Neural cell (in vitro differentiated cells): ENCODE data around the gene PPL. TPM values are rescaled to one million over a fixed set of nuclear protein-coding genes. Genes with fewer than 3 reads are reported as not detected.

Experiments
- H2AFZ ChIP-seq: fragments of 200-600, 300-800 bp; sonication (generic), shearing (Covaris generic); 2 replicates; pipeline ENCODE4 v1.6.0; 2014; ENCODE audit warnings: low read depth, mild to moderate bottlenecking, antibody characterized with exemption, low read length, moderate library complexity
- H3F3A ChIP-seq: fragments of 200-600 bp; shearing (Covaris generic); 2 replicates; pipeline ENCODE4 v1.6.1; 2016; ENCODE audit warnings: mild to moderate bottlenecking, moderate library complexity, mixed read lengths, antibody characterized with exemption, low read length; ENCODE audit not compliant: insufficient read depth, poor library complexity, severe bottlenecking
- H3K27ac ChIP-seq: fragments of 200-600, 300-800 bp; sonication (generic), shearing (Covaris generic); 2 replicates; pipeline ENCODE4 v1.5.1; 2014; ENCODE audit warnings: mild to moderate bottlenecking, low read length, moderate library complexity
- H3K27me3 ChIP-seq: fragments of 300-800, 200-600 bp; sonication (generic), shearing (Covaris generic); 2 replicates; pipeline ENCODE4 v1.6.0; 2014; ENCODE audit warnings: mild to moderate bottlenecking, low read depth, low read length, moderate library complexity; ENCODE audit not compliant: insufficient read depth
- H3K36me3 ChIP-seq: fragments of 300-800, 200-600 bp; sonication (generic), shearing (Covaris generic); 2 replicates; pipeline ENCODE4 v1.5.1; 2014; ENCODE audit warnings: mild to moderate bottlenecking, antibody characterized with exemption, low read length, moderate library complexity; ENCODE audit not compliant: insufficient read depth
- H3K4me2 ChIP-seq: fragments of 300-800, 200-600 bp; sonication (generic), shearing (Covaris generic); 2 replicates; pipeline ENCODE4 v1.6.0; 2014; ENCODE audit warnings: mild to moderate bottlenecking, low read length
- H3K4me3 ChIP-seq: fragments of 300-800, 200-600 bp; sonication (generic), shearing (Covaris generic); 2 replicates; pipeline ENCODE4 v1.5.1; 2014; ENCODE audit warnings: mild to moderate bottlenecking, low read length, moderate library complexity
- H3K79me2 ChIP-seq: fragments of 200-600 bp; shearing (Covaris generic); replicated peaks from 2 replicates; pipeline ENCODE4 v1.6.0; 2014; ENCODE audit warnings: mild to moderate bottlenecking, low read length, moderate library complexity; ENCODE audit not compliant: insufficient read depth
- H3K9ac ChIP-seq: fragments of 300-800, 200-600 bp; sonication (generic), shearing (Covaris generic); 2 replicates; pipeline ENCODE4 v1.6.1; 2016; ENCODE audit warnings: mild to moderate bottlenecking, low read length, mixed read lengths
- H3K9me2 ChIP-seq: fragments of 200-600 bp; shearing (Covaris generic); 2 replicates; pipeline ENCODE4 v1.6.1; 2016; ENCODE audit warnings: mild to moderate bottlenecking, low read length, mixed read lengths; ENCODE audit not compliant: insufficient read depth
- H3K9me3 ChIP-seq: fragments of 200-600, 300-800 bp; sonication (generic), shearing (Covaris generic); 2 replicates; pipeline ENCODE4 v1.6.1; 2016; ENCODE audit warnings: mild to moderate bottlenecking, mixed run types, low read length, moderate library complexity, mixed read lengths
- H4K20me1 ChIP-seq: fragments of 200-600 bp; shearing (Covaris generic); 2 replicates; pipeline ENCODE4 v1.6.1; 2016; ENCODE audit warnings: mild to moderate bottlenecking, mixed run types; ENCODE audit not compliant: insufficient read depth
- EZH2 ChIP-seq: fragments of 200-600, 300-800 bp; shearing (Covaris generic), sonication (generic); IDR thresholded peaks from 2 replicates; pipeline ENCODE4 v1.6.1; 2014; ENCODE audit warnings: antibody characterized with exemption, low read length, borderline replicate concordance, mild to moderate bottlenecking; ENCODE audit not compliant: insufficient read depth, poor library complexity, severe bottlenecking
- MXI1 ChIP-seq: fragments of 450-650 bp; conservative IDR thresholded peaks from 2 replicates; pipeline ENCODE4 v1.6.1; 2014; ENCODE audit warnings: antibody characterized with exemption, mild to moderate bottlenecking; ENCODE audit not compliant: poor library complexity, severe bottlenecking
- RAD21 ChIP-seq: fragments of 450-650 bp; conservative IDR thresholded peaks from 2 replicates; pipeline ENCODE4 v1.6.1; 2014; ENCODE audit warnings: antibody characterized with exemption, mild to moderate bottlenecking, moderate library complexity
- SMC3 ChIP-seq: fragments of 450-650 bp; conservative IDR thresholded peaks from 2 replicates; pipeline ENCODE4 v1.6.1; 2014; ENCODE audit warnings: antibody characterized with exemption, mild to moderate bottlenecking, moderate library complexity; ENCODE audit not compliant: poor library complexity
- TAF1 ChIP-seq: IDR thresholded peaks from 2 replicates; pipeline ENCODE4 v1.6.1; 2012; ENCODE audit warnings: low read depth
- polyA plus RNA-seq: library from polyadenylated mRNA; depleted of rRNA; stranded (reverse); fragments of >200 nt; gene quantifications from 2 replicates; pipeline ENCODE4 v1.2.3, GENCODE V29; 2014
- TF ChIP-seq, protein P1 (sequence below): fragments of 450-650 bp; IDR thresholded peaks from 2 replicates; pipeline ENCODE4 v1.5.1; 2014; ENCODE audit warnings: antibody characterized with exemption, mild to moderate bottlenecking, moderate library complexity; ENCODE audit not compliant: poor library complexity, severe bottlenecking
- TF ChIP-seq, protein P2 (sequence below): IDR thresholded peaks from 2 replicates; pipeline ENCODE4 v1.6.1; 2012; ENCODE audit warnings: borderline replicate concordance

PPL gene
- polyA plus RNA-seq, 1 donor from 2014 or later = 0.81 TPM

DNA sequence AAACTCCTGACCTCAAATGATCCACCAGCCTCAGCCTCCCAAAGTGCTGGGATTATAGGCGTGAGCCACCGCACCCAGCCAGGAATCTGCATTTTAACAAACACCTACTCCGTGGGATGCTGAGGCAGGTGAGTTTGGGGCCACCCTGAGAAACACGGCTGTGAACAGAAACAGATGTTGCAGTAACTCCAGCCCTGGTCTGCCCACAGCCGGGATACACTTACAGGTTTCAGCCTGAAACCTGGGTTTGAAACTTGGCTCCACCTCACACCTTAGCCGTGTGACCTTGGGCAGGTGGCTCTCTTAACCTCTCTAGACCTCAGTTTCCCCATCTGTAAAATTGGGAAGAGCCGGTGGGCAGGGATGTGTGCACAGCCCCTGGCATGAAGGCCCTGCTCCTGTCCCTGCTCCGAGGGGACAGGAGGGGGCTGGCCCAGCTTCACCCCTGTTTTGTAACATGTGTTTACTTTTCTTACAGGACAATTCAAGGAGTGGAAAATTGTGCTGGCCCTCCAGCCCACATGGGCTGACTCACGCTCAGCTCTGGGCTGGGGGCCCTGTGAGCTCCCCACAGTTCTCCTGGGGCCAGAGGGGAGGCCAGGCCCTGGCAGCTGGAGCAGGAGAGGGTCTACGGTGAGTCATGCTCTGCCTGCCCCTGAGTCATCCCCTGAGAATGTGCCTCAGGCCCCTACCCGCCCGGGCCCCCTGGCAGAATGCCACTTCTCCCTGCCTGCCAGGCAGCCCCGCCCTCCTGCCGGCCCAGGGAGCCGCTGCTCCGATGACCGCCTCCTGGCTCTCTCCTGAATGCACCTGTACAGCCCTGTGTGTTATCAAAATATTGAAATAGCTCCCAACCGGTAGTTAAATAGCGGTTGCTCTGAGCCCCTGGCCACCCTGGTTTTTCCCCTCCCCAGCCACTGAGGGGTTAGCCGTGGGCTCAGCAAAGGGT is 7.7 kb upstream of the PPL start:
- no peaks in the 10 kb centered on the region for H4K20me1 ChIP-seq
- no peak overlapping the region for H3K4me2 ChIP-seq
- H3K9ac ChIP-seq = no peak overlapping the region
- H3K4me3 ChIP-seq = no peak overlapping the region
- TF ChIP-seq MXI1 (no peak), RAD21 (no peak), SMC3 (no peak), EZH2 (no peak), TAF1 (no peak)
- TF ChIP-seq, protein P1, sequence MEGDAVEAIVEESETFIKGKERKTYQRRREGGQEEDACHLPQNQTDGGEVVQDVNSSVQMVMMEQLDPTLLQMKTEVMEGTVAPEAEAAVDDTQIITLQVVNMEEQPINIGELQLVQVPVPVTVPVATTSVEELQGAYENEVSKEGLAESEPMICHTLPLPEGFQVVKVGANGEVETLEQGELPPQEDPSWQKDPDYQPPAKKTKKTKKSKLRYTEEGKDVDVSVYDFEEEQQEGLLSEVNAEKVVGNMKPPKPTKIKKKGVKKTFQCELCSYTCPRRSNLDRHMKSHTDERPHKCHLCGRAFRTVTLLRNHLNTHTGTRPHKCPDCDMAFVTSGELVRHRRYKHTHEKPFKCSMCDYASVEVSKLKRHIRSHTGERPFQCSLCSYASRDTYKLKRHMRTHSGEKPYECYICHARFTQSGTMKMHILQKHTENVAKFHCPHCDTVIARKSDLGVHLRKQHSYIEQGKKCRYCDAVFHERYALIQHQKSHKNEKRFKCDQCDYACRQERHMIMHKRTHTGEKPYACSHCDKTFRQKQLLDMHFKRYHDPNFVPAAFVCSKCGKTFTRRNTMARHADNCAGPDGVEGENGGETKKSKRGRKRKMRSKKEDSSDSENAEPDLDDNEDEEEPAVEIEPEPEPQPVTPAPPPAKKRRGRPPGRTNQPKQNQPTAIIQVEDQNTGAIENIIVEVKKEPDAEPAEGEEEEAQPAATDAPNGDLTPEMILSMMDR = no peak
- TF ChIP-seq, protein P2, sequence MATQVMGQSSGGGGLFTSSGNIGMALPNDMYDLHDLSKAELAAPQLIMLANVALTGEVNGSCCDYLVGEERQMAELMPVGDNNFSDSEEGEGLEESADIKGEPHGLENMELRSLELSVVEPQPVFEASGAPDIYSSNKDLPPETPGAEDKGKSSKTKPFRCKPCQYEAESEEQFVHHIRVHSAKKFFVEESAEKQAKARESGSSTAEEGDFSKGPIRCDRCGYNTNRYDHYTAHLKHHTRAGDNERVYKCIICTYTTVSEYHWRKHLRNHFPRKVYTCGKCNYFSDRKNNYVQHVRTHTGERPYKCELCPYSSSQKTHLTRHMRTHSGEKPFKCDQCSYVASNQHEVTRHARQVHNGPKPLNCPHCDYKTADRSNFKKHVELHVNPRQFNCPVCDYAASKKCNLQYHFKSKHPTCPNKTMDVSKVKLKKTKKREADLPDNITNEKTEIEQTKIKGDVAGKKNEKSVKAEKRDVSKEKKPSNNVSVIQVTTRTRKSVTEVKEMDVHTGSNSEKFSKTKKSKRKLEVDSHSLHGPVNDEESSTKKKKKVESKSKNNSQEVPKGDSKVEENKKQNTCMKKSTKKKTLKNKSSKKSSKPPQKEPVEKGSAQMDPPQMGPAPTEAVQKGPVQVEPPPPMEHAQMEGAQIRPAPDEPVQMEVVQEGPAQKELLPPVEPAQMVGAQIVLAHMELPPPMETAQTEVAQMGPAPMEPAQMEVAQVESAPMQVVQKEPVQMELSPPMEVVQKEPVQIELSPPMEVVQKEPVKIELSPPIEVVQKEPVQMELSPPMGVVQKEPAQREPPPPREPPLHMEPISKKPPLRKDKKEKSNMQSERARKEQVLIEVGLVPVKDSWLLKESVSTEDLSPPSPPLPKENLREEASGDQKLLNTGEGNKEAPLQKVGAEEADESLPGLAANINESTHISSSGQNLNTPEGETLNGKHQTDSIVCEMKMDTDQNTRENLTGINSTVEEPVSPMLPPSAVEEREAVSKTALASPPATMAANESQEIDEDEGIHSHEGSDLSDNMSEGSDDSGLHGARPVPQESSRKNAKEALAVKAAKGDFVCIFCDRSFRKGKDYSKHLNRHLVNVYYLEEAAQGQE = no peak
- no peaks in the 10 kb centered on the region for H3F3A ChIP-seq
- no peaks in the 10 kb centered on the region for H3K36me3 ChIP-seq
- no peaks in the 10 kb centered on the region for H3K9me3 ChIP-seq
- H3K9me2 ChIP-seq = no peaks in the 10 kb centered on the region
- no peak overlapping the region for H3K27ac ChIP-seq
- no peak overlapping the region for H2AFZ ChIP-seq
- no peaks in the 10 kb centered on the region for H3K27me3 ChIP-seq
- no peaks in the 10 kb centered on the region for H3K79me2 ChIP-seq

DNA sequence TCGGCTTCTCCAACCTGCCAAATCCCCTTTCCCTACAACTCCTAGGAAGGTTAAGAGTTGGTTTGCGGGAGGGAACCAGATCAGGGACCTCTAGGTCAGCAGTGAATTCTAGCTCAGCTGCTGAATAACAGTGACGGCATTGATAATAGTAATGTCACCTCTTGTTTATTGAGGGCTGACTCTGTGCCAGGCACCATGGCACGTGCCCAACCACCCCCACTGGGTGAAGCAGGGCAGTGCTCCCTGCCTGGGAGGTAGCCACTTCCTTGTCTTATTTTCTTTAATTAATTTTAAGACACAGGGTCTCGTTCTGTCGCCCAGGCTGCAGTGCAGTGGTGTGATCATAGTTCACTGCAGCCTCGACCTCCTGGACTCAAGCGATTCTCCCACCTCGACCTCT is 5.5 kb upstream of the PPL start:
- Histone ChIP-seq H3K4me3 (no peak overlapping the region), H2AFZ (no peak overlapping the region), H4K20me1 (no peaks in the 10 kb centered on the region), H3K9me3 (no peaks in the 10 kb centered on the region), H3F3A (no peaks in the 10 kb centered on the region), H3K79me2 (no peaks in the 10 kb centered on the region), H3K27ac (no peak overlapping the region), H3K4me2 (no peak overlapping the region), H3K36me3 (no peaks in the 10 kb centered on the region), H3K27me3 (peaks cover 12% of the 10 kb centered on the region), H3K9me2 (no peaks in the 10 kb centered on the region), H3K9ac (no peak overlapping the region)
- no peak for TF ChIP-seq RAD21

DNA sequence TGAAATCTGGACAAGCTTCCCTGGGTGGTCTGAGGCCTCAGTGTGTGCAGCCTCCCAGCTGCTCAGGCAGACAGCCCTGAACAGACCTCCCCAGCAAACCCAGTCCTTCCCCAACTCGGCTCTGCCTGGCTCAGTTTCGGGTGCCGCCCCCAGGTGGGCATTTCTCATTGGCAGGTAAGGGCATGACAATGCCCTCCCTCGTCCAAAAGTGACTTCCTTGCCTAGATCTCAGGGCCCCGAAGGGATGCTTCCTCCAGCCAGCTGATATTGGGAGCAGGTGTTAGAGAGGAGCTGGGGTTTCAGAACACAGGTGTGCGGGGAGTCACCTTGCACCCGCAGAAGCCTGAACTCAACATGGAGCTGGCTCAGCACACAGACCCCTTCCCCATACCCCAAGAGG is 3.8 kb upstream of the PPL start:
- Histone ChIP-seq H3K9ac (no peak overlapping the region), H4K20me1 (no peaks in the 10 kb centered on the region), H3K4me2 (no peak overlapping the region), H3K27me3 (peaks cover 27% of the 10 kb centered on the region), H3K4me3 (no peak overlapping the region), H3K36me3 (no peaks in the 10 kb centered on the region), H2AFZ (no peak overlapping the region), H3K9me3 (no peaks in the 10 kb centered on the region), H3K27ac (no peak overlapping the region), H3F3A (no peaks in the 10 kb centered on the region), H3K9me2 (no peaks in the 10 kb centered on the region), H3K79me2 (no peaks in the 10 kb centered on the region)
- TF ChIP-seq EZH2 = no peak
- TF ChIP-seq, protein P1 = no peak
- TF ChIP-seq MXI1 = no peak
- no peak for TF ChIP-seq RAD21
- no peak for TF ChIP-seq SMC3
